K562 (cell line): Measurements from ENCODE around the gene ATP6V0A1. TPM values are rescaled to one million over a fixed set of nuclear protein-coding genes. Genes with fewer than 3 reads are reported as not detected.
A peak's percentile ranks its signal among the peaks of the same experiment; 100 is the strongest.

Source experiments
- BMI1 ChIP-seq: fragments of 150-350 bp; IDR thresholded peaks from 2 replicates; pipeline ENCODE4 v1.6.1; 2014; ENCODE audit warnings: low read length
- CBX2 ChIP-seq: fragments of 200-600 bp; sonication (generic); IDR thresholded peaks from one replicate; pipeline ENCODE4 v1.6.1; 2012; ENCODE audit warnings: mild to moderate bottlenecking, low read length, inconsistent platforms; ENCODE audit not compliant: insufficient read depth, poor library complexity, severe bottlenecking
- GTF2A2 ChIP-seq: IDR thresholded peaks from 2 replicates; pipeline ENCODE4 v1.6.1; 2016; ENCODE audit warnings: mild to moderate bottlenecking, missing genetic modification characterization, missing compliant biosample characterization
- HDAC3 ChIP-seq: fragments of 450-650 bp; IDR thresholded peaks from 2 replicates; pipeline ENCODE4 v1.6.1; 2018; ENCODE audit warnings: borderline replicate concordance, mild to moderate bottlenecking, moderate library complexity; ENCODE audit not compliant: partially characterized antibody
- KDM5B ChIP-seq: fragments of 200-600 bp; sonication (generic); IDR thresholded peaks from 2 replicates; pipeline ENCODE4 v1.6.1; 2012; ENCODE audit warnings: low read depth, mild to moderate bottlenecking, moderate library complexity, low read length, control low read depth, inconsistent platforms; ENCODE audit not compliant: insufficient replicate concordance
- MGA ChIP-seq: fragments of 450-650 bp; IDR thresholded peaks from 2 replicates; pipeline ENCODE4 v1.6.1; 2016; ENCODE audit warnings: mild to moderate bottlenecking, moderate library complexity
- NRF1 ChIP-seq, 2 experiments: fragments of 450-650 bp; IDR thresholded peaks in 1 of 2; conservative IDR thresholded peaks in 1 of 2; 2 replicates each; pipeline ENCODE4 v1.6.1; 2014; ENCODE audit warnings: mild to moderate bottlenecking in 2 of 2
- SAP30 ChIP-seq: fragments of 200-600 bp; sonication (generic); IDR thresholded peaks from 2 replicates; pipeline ENCODE4 v1.6.1; 2012; ENCODE audit warnings: borderline replicate concordance, low read depth, mild to moderate bottlenecking, moderate library complexity, low read length, control low read depth, inconsistent platforms; ENCODE audit not compliant: insufficient read depth, poor library complexity, severe bottlenecking
- TOE1 ChIP-seq, 2 experiments: fragments of 450-650 bp in 1 of 2; sonication (generic) in 1 of 2; formaldehyde crosslinking in 1 of 2; IDR thresholded peaks; 2 replicates each; pipeline versions ENCODE4 v1.7.1 to v1.8.0; 2016 to 2022; ENCODE audit warnings: borderline replicate concordance in 2 of 2, mild to moderate bottlenecking in 2 of 2, antibody characterized with exemption in 1 of 2, inconsistent platforms in 1 of 2, low read depth in 1 of 2, missing genetic modification reagents in 1 of 2, moderate library complexity in 1 of 2
- UBTF ChIP-seq, 2 experiments: IDR thresholded peaks; 2 replicates each; pipeline ENCODE4 v1.6.1; 2012; ENCODE audit warnings: improper control_type of control experiment in 2 of 2, low read depth in 2 of 2, low read length in 2 of 2, borderline replicate concordance in 1 of 2
- ZFP1 ChIP-seq: fragments of 450-650 bp; formaldehyde crosslinking; IDR thresholded peaks from 2 replicates; pipeline ENCODE4 v1.4.0; 2020; ENCODE audit warnings: mild to moderate bottlenecking, mixed read lengths
- polyA plus RNA-seq, 8 experiments: library from polyadenylated mRNA; depleted of rRNA in 4 of 8; stranded (reverse) in 5 of 8; unstranded in 3 of 8; fragments of >200 nt; fragmentation: Nextera tagmentation in 2 of 8; fragmentation: Illumina TruSeq in 1 of 8; extraction: Ambion mirVana in 2 of 8; extraction: Trizol in 1 of 8; gene quantifications; 2 replicates each; pipeline versions ENCODE4 v1.2.1 to v1.2.3, GENCODE V29; 2011 to 2014; ENCODE audit warnings: inconsistent platforms in 1 of 8, missing spikeins in 1 of 8
- total RNA-seq, 7 experiments: library from RNA; depleted of rRNA in 6 of 7; stranded (reverse); fragments of >200 nt in 6 of 7; fragmentation: Illumina TruSeq in 2 of 7; extraction: Trizol in 2 of 7; gene quantifications; 2 replicates each; pipeline versions ENCODE4 v1.2.1 to v1.2.3, GENCODE V29; 2011 to 2021; ENCODE audit warnings: low replicate concordance in 1 of 7

The ATP6V0A1 gene
- total and polyA plus RNA-seq, 9 of the 15 experiments (the other 6 are each of a cell fraction or from before 2014, with no cell fraction given) = 11.8 to 158 (median 75.5) TPM

- TF ChIP-seq MGA (peak; percentile 72), KDM5B (peak; percentile 20), ZFP1 (CRISPR knock-in tag) (no peak), GTF2A2 (tag) (no peak), HDAC3 (no peak), UBTF (IDR thresholded peaks at IDR 0.05; ENCODE audit: borderline replicate concordance in 1 of 2, low read depth in 2 of 2, low read length in 2 of 2) (peak in 1 of 2 experiments; percentile 37; a peak in 1 of 4 replicates), CBX2 (no peak), BMI1 (no peak), NRF1 (conservative IDR thresholded peaks at IDR 0.05 in 1 of 2, IDR thresholded peaks at IDR 0.05 in 1 of 2) (peak; percentile 78 to 82), TOE1 (IDR thresholded peaks at IDR 0.05; ENCODE audit: borderline replicate concordance) (0 out of 2 replicates have a peak, but pooled peaks have one; percentile 57), TOE1 (CRISPR knock-in tag; IDR thresholded peaks at IDR 0.05; ENCODE audit: borderline replicate concordance, low read depth) (no peak), SAP30 (peak; percentile 82)
Observed at GRCh38 chr17:42422412-42422957, 36.2 kb upstream of the ATP6V0A1 start (continued).
